K562 (cell line): ENCODE results near the gene E2F3. TPM values are rescaled to one million over a fixed set of nuclear protein-coding genes. Genes with fewer than 3 reads are reported as not detected.

Source experiments
- ATF3 ChIP-seq, 2 experiments: fragments of 450-650 bp in 1 of 2; sonication (generic) in 1 of 2; formaldehyde crosslinking in 1 of 2; IDR thresholded peaks in 1 of 2; conservative IDR thresholded peaks in 1 of 2; 2 replicates each; pipeline versions ENCODE4 v1.6.1 to v1.8.1; 2016 to 2023; ENCODE audit warnings: mild to moderate bottlenecking in 2 of 2, moderate library complexity in 2 of 2, inconsistent platforms in 1 of 2, missing genetic modification reagents in 1 of 2
- COPS2 ChIP-seq: fragments of 450-650 bp; conservative IDR thresholded peaks from 2 replicates; pipeline ENCODE4 v1.6.1; 2016; ENCODE audit warnings: mild to moderate bottlenecking, moderate library complexity
- CSDE1 ChIP-seq, 2 experiments: fragments of 450-650 bp; IDR thresholded peaks; 2 replicates each; pipeline ENCODE4 v1.6.1; 2016; ENCODE audit warnings: mild to moderate bottlenecking in 1 of 2
- ILF3 ChIP-seq: fragments of 450-650 bp; IDR thresholded peaks from 2 replicates; pipeline ENCODE4 v1.6.1; 2018; ENCODE audit warnings: antibody characterized with exemption, mild to moderate bottlenecking, moderate library complexity, borderline replicate concordance
- KDM5B ChIP-seq: fragments of 200-600 bp; sonication (generic); IDR thresholded peaks from 2 replicates; pipeline ENCODE4 v1.6.1; 2012; ENCODE audit warnings: low read depth, mild to moderate bottlenecking, moderate library complexity, low read length, control low read depth, inconsistent platforms; ENCODE audit not compliant: insufficient replicate concordance
- NR2F6 ChIP-seq: fragments of 450-650 bp; formaldehyde crosslinking; IDR thresholded peaks from 2 replicates; pipeline ENCODE4 v1.4.0; 2020; ENCODE audit warnings: mild to moderate bottlenecking
- PCBP1 ChIP-seq: fragments of 200-400 bp; formaldehyde crosslinking; IDR thresholded peaks from 2 replicates; pipeline ENCODE4 v1.6.1; 2018; ENCODE audit warnings: mild to moderate bottlenecking, low read depth, low read length; ENCODE audit not compliant: poor library complexity, severe bottlenecking
- PHTF2 ChIP-seq: fragments of 250-450 bp; sonication (Bioruptor Pico); IDR thresholded peaks from 2 replicates; pipeline ENCODE4 v1.5.0; 2021; ENCODE audit warnings: mild to moderate bottlenecking
- PRPF4 ChIP-seq: fragments of 200-400 bp; formaldehyde crosslinking; IDR thresholded peaks from one replicate; pipeline ENCODE4 v1.6.1; 2017; ENCODE audit warnings: low read length, low read depth, mild to moderate bottlenecking; ENCODE audit not compliant: insufficient read depth, poor library complexity, severe bottlenecking
- SAP30 ChIP-seq: fragments of 200-600 bp; sonication (generic); IDR thresholded peaks from 2 replicates; pipeline ENCODE4 v1.6.1; 2012; ENCODE audit warnings: borderline replicate concordance, low read depth, mild to moderate bottlenecking, moderate library complexity, low read length, control low read depth, inconsistent platforms; ENCODE audit not compliant: insufficient read depth, poor library complexity, severe bottlenecking
- SIN3B ChIP-seq: fragments of 450-650 bp; IDR thresholded peaks from 2 replicates; pipeline ENCODE4 v1.6.1; 2017; ENCODE audit warnings: low read depth, mild to moderate bottlenecking, moderate library complexity
- SMARCE1 ChIP-seq: fragments of 450-650 bp; IDR thresholded peaks from 2 replicates; pipeline ENCODE4 v1.7.1; 2016; ENCODE audit warnings: mild to moderate bottlenecking
- SNAPC5 ChIP-seq: fragments of 250-450 bp; sonication (Bioruptor Pico); IDR thresholded peaks from 2 replicates; pipeline ENCODE4 v1.8.0; 2021; ENCODE audit warnings: moderate library complexity, mild to moderate bottlenecking, inconsistent platforms
- SOX6 ChIP-seq: fragments of 450-650 bp; IDR thresholded peaks from 2 replicates; pipeline ENCODE4 v1.6.1; 2014; ENCODE audit warnings: mild to moderate bottlenecking
- TAF9B ChIP-seq: fragments of 450-650 bp; IDR thresholded peaks from 2 replicates; pipeline ENCODE4 v1.6.1; 2018; ENCODE audit warnings: mild to moderate bottlenecking; ENCODE audit not compliant: partially characterized antibody
- TBL1XR1 ChIP-seq, 2 experiments: IDR thresholded peaks; 2 replicates each; pipeline ENCODE4 v1.6.1; 2012; ENCODE audit warnings: improper control_type of control experiment in 2 of 2, low read length in 2 of 2, mild to moderate bottlenecking in 1 of 2
- ZBED1 ChIP-seq: IDR thresholded peaks from 2 replicates; pipeline ENCODE4 v1.6.1; 2014
- ZBTB7A ChIP-seq: IDR thresholded peaks from 2 replicates; pipeline ENCODE4 v1.6.1; 2011; ENCODE audit warnings: low read depth, mild to moderate bottlenecking, low read length, moderate library complexity, borderline replicate concordance; ENCODE audit not compliant: control insufficient read depth
- ZNF512 ChIP-seq: IDR thresholded peaks from 2 replicates; pipeline ENCODE4 v1.6.1; 2016; ENCODE audit warnings: missing genetic modification characterization, missing compliant biosample characterization
- ZNF518B ChIP-seq: fragments of 250-450 bp; sonication (Bioruptor Pico); IDR thresholded peaks from 2 replicates; pipeline ENCODE4 v1.5.0; 2021; ENCODE audit warnings: mild to moderate bottlenecking, moderate library complexity
- ZSCAN29 ChIP-seq: fragments of 450-650 bp; IDR thresholded peaks from 2 replicates; pipeline ENCODE4 v1.6.1; 2017
- polyA plus RNA-seq, 8 experiments: library from polyadenylated mRNA; depleted of rRNA in 4 of 8; stranded (reverse) in 5 of 8; unstranded in 3 of 8; fragments of >200 nt; fragmentation: Nextera tagmentation in 2 of 8; fragmentation: Illumina TruSeq in 1 of 8; extraction: Ambion mirVana in 2 of 8; extraction: Trizol in 1 of 8; gene quantifications; 2 replicates each; pipeline versions ENCODE4 v1.2.1 to v1.2.3, GENCODE V29; 2011 to 2014; ENCODE audit warnings: inconsistent platforms in 1 of 8, missing spikeins in 1 of 8
- total RNA-seq, 7 experiments: library from RNA; depleted of rRNA in 6 of 7; stranded (reverse); fragments of >200 nt in 6 of 7; fragmentation: Illumina TruSeq in 2 of 7; extraction: Trizol in 2 of 7; gene quantifications; 2 replicates each; pipeline versions ENCODE4 v1.2.1 to v1.2.3, GENCODE V29; 2011 to 2021; ENCODE audit warnings: low replicate concordance in 1 of 7

E2F3 gene
- total and polyA plus RNA-seq, 9 of the 15 experiments (the other 6 are each of a cell fraction or from before 2014, with no cell fraction given): 11.1 to 44.7 (median 27.2) TPM

- no peak for TF ChIP-seq CSDE1 (IDR thresholded peaks at IDR 0.05)
- TF ChIP-seq SOX6: peak; percentile 80
- TF ChIP-seq ILF3: no peak
- no peak for TF ChIP-seq KDM5B
- peak in 1 of 2 experiments; percentile 69; a peak in 2 of 4 replicates for TF ChIP-seq TBL1XR1 (IDR thresholded peaks at IDR 0.05; ENCODE audit: low read length in 2 of 2)
- no peak for TF ChIP-seq ZBED1
- no peak for TF ChIP-seq ZNF518B (CRISPR knock-in tag)
- no peak for TF ChIP-seq TAF9B
- no peak for TF ChIP-seq PHTF2 (CRISPR knock-in tag)
- TF ChIP-seq ATF3 (IDR thresholded peaks at IDR 0.05): no peak
- no peak for TF ChIP-seq ATF3 (CRISPR knock-in tag; conservative IDR thresholded peaks at IDR 0.05)
- no peak for TF ChIP-seq SNAPC5 (CRISPR knock-in tag)
- TF ChIP-seq PRPF4: no peak
- TF ChIP-seq ZSCAN29: no peak
- no peak for TF ChIP-seq ZBTB7A
- TF ChIP-seq SIN3B: no peak
- TF ChIP-seq SAP30: no peak
- no peak for TF ChIP-seq NR2F6
- no peak for TF ChIP-seq ZNF512 (tag)
- TF ChIP-seq COPS2: no peak
- TF ChIP-seq SMARCE1: peak; percentile 83
- TF ChIP-seq PCBP1: no peak
Measured at GRCh38 chr6:20409427-20409971, 7.8 kb downstream of the E2F3 start (continued).
